Heart right ventricle (tissue), 16 donors: ENCODE results near the gene PID1. TPM values are rescaled to one million over a fixed set of nuclear protein-coding genes. Genes with fewer than 3 reads are reported as not detected.

ENCODE experiments used
- ATAC-seq, 8 donors: fragments of 200-7000 bp; cut with Tn5 transposase; one replicate each; pipeline ENCODE4 v1.9.1; 2020; ENCODE audit warnings: mild to moderate bottlenecking in 8 of 8, moderate library complexity in 8 of 8, moderate number of reproducible peaks in 1 of 8
- DNase-seq, 2 donors: peaks; one replicate each; pipeline ENCODE4 v3.0.0-alpha.2; 2020
- H3K27ac ChIP-seq, 10 donors: fragments of 200-600 bp; sonication (generic) in 2 of 10; one replicate each; pipeline versions ENCODE4 v1.5.0 to v1.8.0; 2020 to 2022; ENCODE audit warnings: mild to moderate bottlenecking in 3 of 10
- H3K27me3 ChIP-seq, 7 donors: fragments of 200-600 bp; one replicate each; pipeline ENCODE4 v1.8.0; 2021 to 2022; ENCODE audit warnings: mild to moderate bottlenecking in 2 of 7
- H3K36me3 ChIP-seq, 9 donors: fragments of 200-600 bp; sonication (generic) in 1 of 9; one replicate each; pipeline versions ENCODE4 v1.5.0 to v1.8.0; 2020 to 2022; ENCODE audit warnings: mild to moderate bottlenecking in 2 of 9
- H3K4me1 ChIP-seq, 9 donors: fragments of 200-600 bp; sonication (generic) in 1 of 9; one replicate each; pipeline versions ENCODE4 v1.5.0 to v1.8.0; 2020 to 2022; ENCODE audit warnings: mild to moderate bottlenecking in 4 of 9
- H3K4me3 ChIP-seq, 10 donors: fragments of 200-600 bp; sonication (generic) in 2 of 10; one replicate each; pipeline versions ENCODE4 v1.5.0 to v1.8.0; 2020 to 2022; ENCODE audit warnings: mild to moderate bottlenecking in 7 of 10, moderate library complexity in 2 of 10
- H3K9me3 ChIP-seq, 11 donors: fragments of 200-600 bp in 10 of 11; sonication (generic) in 2 of 11; one replicate each; pipeline versions ENCODE4 v1.5.0 to v1.8.0; 2013 to 2022; ENCODE audit warnings: mild to moderate bottlenecking in 2 of 11, control low read depth in 1 of 11, moderate library complexity in 1 of 11
- CTCF ChIP-seq, 9 donors: fragments of 200-600 bp; sonication (generic) in 2 of 9; IDR thresholded peaks; one replicate each; pipeline versions ENCODE4 v1.5.0 to v1.8.0; 2021 to 2022; ENCODE audit warnings: antibody characterized with exemption in 9 of 9, mild to moderate bottlenecking in 5 of 9, moderate library complexity in 1 of 9
- WGBS, 2 donors: extraction: QIAGEN DNeasy Blood & Tissue Kit; methylation state at CpG; one replicate each; pipeline ENCODE4 v1.1.7; 2013; ENCODE audit warnings: inconsistent platforms in 1 of 2; 5-methylcytosine and 5-hydroxymethylcytosine counted together
- intact Hi-C, 10 donors: fragments of 100-400 bp; cut with DNase I; formaldehyde crosslinking; loops; one replicate each; pipeline versions ENCODE4 v1.11.1 to v1.14.2; 2022
- polyA plus RNA-seq, 2 donors: library from polyadenylated mRNA; stranded (reverse); fragments of 200-250 nt; gene quantifications; one replicate each; pipeline ENCODE4 v1.2.3, GENCODE V29; 2013
- total RNA-seq, 10 donors: library from RNA; stranded (reverse); fragmentation: NEBNext Ultra II Directional in 3 of 10; extraction: Animal tissue kit (Norgen Biotek cat#: 25700) in 3 of 10; gene quantifications; one replicate each; pipeline versions ENCODE4 v1.2.1 to v1.2.4, GENCODE V29; 2021 to 2023
- donor health status: Arrhythmogenic right ventricular cardiomyopathy.
- donor health status: ischemic (EF 13 %, LVEDD 7.1; RV severe dilation, severe dysfunction).
- donor health status: healthy with polysubstance abuse.
- donor health status: DM: no; HTN: yes; CAD: no.
- donor health status: DM: no; HTN: no; CAD: no.
- donor health status: ischemic (EF 25% LVEDD 6.9; RV normal size, moderate dysfunction).
- donor health status: ischemic (EF 25% LVEDD 5.7; RV mildly dilated, moderate dysfunction).
- donor health status: healthy.
- donor health status: DM: yes; HTN: yes; CAD: no.
- donor health status: Ischemic cardiomyopathy.
- donor health status: ischemic (EF 35%, LVEDD 5.7; RV mildly dilated, moderate dysfunction).
- donor health status: nonischemic (EF 11% LVEDD 7.7; RV severe dilation, severe dysfunction).
- donor health status: DM: yes; HTN: yes; CAD: no.
- donor health status: PGD.
- donor health status: ischemic (EF 29% LVEDD 5.4; RV normal size, mild dysfunction).
- donor health status: nonischemic (EF 23%, LVEDD 6.1; RV moderate dilation, normal function).

Gene PID1
- total and polyA plus RNA-seq, 12 donors: 3.6 to 12.0 (median 6.1) TPM

GRCh38 chr2:229152674-229153073 is 118.4 kb downstream of the PID1 start:
- intact Hi-C loops: no loop called here
- ATAC-seq (no peak), DNase-seq (no peak)
- H3K4me1 ChIP-seq: no peaks in the 10 kb centered on the region
- no peak overlapping the region for H3K27ac ChIP-seq
- no peaks in the 10 kb centered on the region for H3K9me3 ChIP-seq
- no peak overlapping the region for H3K4me3 ChIP-seq
- no peaks in the 10 kb centered on the region for H3K36me3 ChIP-seq
- no peaks in the 10 kb centered on the region for H3K27me3 ChIP-seq
- WGBS, 2 donors: 90 to 93% methylated on average over 10 of the region's 10 CpGs
- no peak for TF ChIP-seq CTCF (IDR thresholded peaks at IDR 0.05)

GRCh38 chr2:229150317-229150716 is 120.8 kb downstream of the PID1 start:
- WGBS, 2 donors: 62 to 74% methylated on average over 4 of the region's 4 CpGs
- ATAC-seq (no peak), DNase-seq (no peak)
- Histone ChIP-seq H3K36me3 (peaks cover 0 to 3% (median 0%) of the 10 kb centered on the region in 9 donors), H3K27ac (no peak overlapping the region), H3K9me3 (peaks cover 0 to 21% (median 5%) of the 10 kb centered on the region in 11 donors), H3K4me3 (no peak overlapping the region), H3K4me1 (no peaks in the 10 kb centered on the region), H3K27me3 (no peaks in the 10 kb centered on the region)
- intact Hi-C loops: no loop called here
- TF ChIP-seq CTCF (IDR thresholded peaks at IDR 0.05): no peak

- DNase-seq (no peak), ATAC-seq (no peak)
- Histone ChIP-seq H3K36me3 (peaks cover 0 to under 1% (median 0%) of the 10 kb centered on the region in 9 donors), H3K9me3 (peaks cover 0 to 19% (median 0%) of the 10 kb centered on the region in 11 donors), H3K4me1 (peaks cover 0 to 5% (median 0%) of the 10 kb centered on the region in 9 donors), H3K27me3 (no peaks in the 10 kb centered on the region), H3K4me3 (no peak overlapping the region), H3K27ac (no peak overlapping the region)
- intact Hi-C loops: no loop called here
- WGBS, 2 donors: 64 to 72% methylated on average over 3 of the region's 3 CpGs
- TF ChIP-seq CTCF (IDR thresholded peaks at IDR 0.05): no peak
Observed at GRCh38 chr2:229141424-229142025, 129.6 kb downstream of the PID1 start.

GRCh38 chr2:229137639-229138038 is 133.4 kb downstream of the PID1 start:
- H3K36me3 ChIP-seq: no peaks in the 10 kb centered on the region
- peaks cover 0 to 10% (median 0%) of the 10 kb centered on the region in 9 donors for H3K4me1 ChIP-seq
- H3K9me3 ChIP-seq: peaks cover 0 to 13% (median 0%) of the 10 kb centered on the region in 11 donors
- no peaks in the 10 kb centered on the region for H3K27me3 ChIP-seq
- 68 to 74% methylated on average over 3 of the region's 3 CpGs for WGBS, 2 donors
- ATAC-seq (no peak), DNase-seq (no peak)
- no peak for TF ChIP-seq CTCF (IDR thresholded peaks at IDR 0.05)
- no peak overlapping the region for H3K27ac ChIP-seq
- H3K4me3 ChIP-seq: no peak overlapping the region
- intact Hi-C loops: loop anchor here in 6 of 10 donors (5.0 to 10.0 kb wide), 2 partner anchors 135 to 447 kb away; partner anchors contain the start of gene PID1 (in 1 of the 6)
